Skeletal muscle tissue (tissue), 4 donors: ENCODE data around the gene F2RL3. TPM values are rescaled to one million over a fixed set of nuclear protein-coding genes. Genes with fewer than 3 reads are reported as not detected.
"Not testable (repeated sequence)": the region's sequence is repeated elsewhere in the genome, so short reads cannot be mapped to it uniquely, and the experiment has no call there.

ENCODE experiments used
- H3K27ac ChIP-seq: one replicate; pipeline ENCODE4 v1.7.0; 2013; ENCODE audit warnings: mild to moderate bottlenecking, low read depth, low read length, inconsistent platforms
- H3K27me3 ChIP-seq, 3 donors: one replicate each; pipeline ENCODE4 v1.7.0; 2013; ENCODE audit warnings: low read length in 3 of 3; ENCODE audit not compliant: control insufficient read depth in 3 of 3, insufficient read depth in 3 of 3
- H3K36me3 ChIP-seq, 3 donors: one replicate each; pipeline ENCODE4 v1.7.0; 2013; ENCODE audit warnings: low read length in 3 of 3; ENCODE audit not compliant: control insufficient read depth in 3 of 3, insufficient read depth in 3 of 3
- H3K4me1 ChIP-seq, 3 donors: one replicate each; pipeline ENCODE4 v1.7.0; 2013; ENCODE audit warnings: low read length in 3 of 3, mild to moderate bottlenecking in 3 of 3; ENCODE audit not compliant: control insufficient read depth in 3 of 3, insufficient read depth in 3 of 3
- H3K4me3 ChIP-seq, 3 donors: one replicate each; pipeline ENCODE4 v1.7.0; 2013; ENCODE audit warnings: low read length in 3 of 3
- H3K9ac ChIP-seq, 3 donors: one replicate each; pipeline ENCODE4 v1.7.0; 2013; ENCODE audit warnings: low read length in 3 of 3, mild to moderate bottlenecking in 3 of 3, moderate library complexity in 2 of 3, low read depth in 1 of 3
- H3K9me3 ChIP-seq, 3 donors: one replicate each; pipeline ENCODE4 v1.7.0; 2013; ENCODE audit warnings: low read length in 3 of 3; ENCODE audit not compliant: control insufficient read depth in 3 of 3
- total RNA-seq: library from RNA; depleted of rRNA; stranded (reverse); fragments of >200 nt; gene quantifications from one replicate; pipeline ENCODE4 v1.2.3, GENCODE V29; 2014
- donor health status: Osteomylitis.

F2RL3 gene
- total RNA-seq, 1 donor from 2014 or later = 0.52 TPM

DNA sequence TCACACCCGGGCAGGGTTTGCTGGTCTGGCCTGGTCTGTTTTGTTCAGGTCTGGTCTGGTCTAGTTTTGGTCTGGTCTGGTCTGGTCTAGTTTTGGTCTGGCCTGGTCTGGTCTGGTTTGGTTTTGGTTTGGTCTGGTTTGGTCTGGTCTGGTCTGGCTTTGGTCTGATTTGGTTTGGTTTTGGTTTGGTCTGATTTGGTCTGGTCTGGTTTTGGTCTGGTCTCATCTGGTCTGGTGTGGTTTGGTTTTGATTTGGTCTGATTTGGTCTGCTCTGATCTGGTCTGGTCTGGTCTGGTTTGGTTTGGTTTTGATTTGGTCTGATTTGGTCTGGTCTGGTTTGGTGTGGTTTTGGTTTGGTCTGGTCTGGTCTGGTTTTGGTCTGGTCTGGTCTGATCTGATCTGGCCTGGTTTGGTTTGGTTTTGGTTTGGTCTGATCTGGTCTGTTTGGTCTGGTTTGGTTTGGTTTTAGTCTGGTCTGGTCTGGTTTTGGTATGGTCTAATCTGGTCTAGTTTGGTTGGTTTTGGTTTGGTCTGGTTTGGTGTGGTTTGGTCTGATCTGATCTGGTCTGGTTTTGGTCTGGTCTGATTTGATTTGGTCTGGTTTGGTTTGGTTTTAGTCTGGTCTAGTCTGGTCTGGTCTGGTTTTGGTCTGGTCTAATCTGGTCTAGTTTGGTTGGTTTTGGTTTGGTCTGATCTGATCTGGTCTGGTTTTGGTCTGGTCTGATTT, 14.4 kb upstream of the F2RL3 start:
- Histone ChIP-seq H3K36me3 (peaks cover 51 to 62% (median 53%) of the 10 kb centered on the region in 3 donors), H3K27ac (no peak overlapping the region), H3K9me3 (no peaks in the 10 kb centered on the region), H3K27me3 (no peaks in the 10 kb centered on the region), H3K9ac (no peak overlapping the region), H3K4me3 (no peak overlapping the region), H3K4me1 (peaks cover 0 to 16% (median 3%) of the 10 kb centered on the region in 3 donors)

DNA sequence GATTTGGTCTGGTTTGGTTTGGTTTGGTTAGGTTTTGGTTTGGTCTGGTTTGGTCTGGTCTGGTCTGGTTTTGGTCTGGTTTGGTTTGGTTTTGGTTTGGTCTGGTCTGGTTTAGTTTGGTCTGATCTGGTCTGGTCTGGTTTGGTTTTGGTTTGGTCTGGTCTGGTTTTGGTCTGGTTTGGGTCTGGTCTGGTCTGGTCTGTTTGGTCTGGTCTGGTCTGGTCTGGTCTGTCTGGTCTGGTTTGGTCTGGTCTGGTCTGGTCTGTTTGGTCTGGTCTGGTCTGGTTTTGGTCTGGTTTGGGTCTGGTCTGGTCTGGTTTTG, 13.9 kb upstream of the F2RL3 start:
- H3K4me3 ChIP-seq, H3K27me3 ChIP-seq, H3K9me3 ChIP-seq, H3K9ac ChIP-seq, H3K27ac ChIP-seq: not testable (repeated sequence)
- Histone ChIP-seq H3K36me3 (peaks cover 50 to 62% (median 50%) of the 10 kb centered on the region in 3 donors), H3K4me1 (peaks cover 0 to 17% (median 3%) of the 10 kb centered on the region in 3 donors)

- peaks cover 0 to 19% (median 3%) of the 10 kb centered on the region in 3 donors for H3K4me1 ChIP-seq
Measured at GRCh38 chr19:16875584-16876555, 12.9 kb upstream of the F2RL3 start.

DNA sequence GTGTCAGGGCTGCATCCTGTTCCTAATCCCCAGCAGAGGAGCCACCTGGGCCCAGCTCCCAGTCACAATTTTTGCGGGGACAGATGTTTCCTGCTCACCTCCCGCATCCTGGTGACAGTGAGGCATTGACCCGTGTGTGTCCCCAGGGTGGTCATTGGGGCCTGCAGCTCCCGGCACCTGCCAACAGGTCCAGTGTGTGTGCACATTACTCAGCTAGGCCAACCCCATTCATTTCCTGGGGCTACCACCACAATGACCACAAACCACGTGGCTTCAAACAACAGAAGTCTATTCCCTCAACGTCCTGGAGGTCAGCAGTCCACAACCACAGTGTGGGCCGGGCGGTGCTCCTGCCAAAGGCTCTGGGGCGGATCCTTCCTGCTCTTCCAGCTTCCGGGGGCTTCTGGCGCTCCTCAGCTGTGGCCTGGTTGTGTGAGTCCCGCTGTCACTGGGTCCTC, 11.9 kb upstream of the F2RL3 start:
- H3K27ac ChIP-seq = no peak overlapping the region
- no peak overlapping the region for H3K9ac ChIP-seq
- peaks cover 0 to 19% (median 3%) of the 10 kb centered on the region in 3 donors for H3K4me1 ChIP-seq
- H3K4me3 ChIP-seq = no peak overlapping the region
- peaks cover 41 to 53% (median 44%) of the 10 kb centered on the region in 3 donors for H3K36me3 ChIP-seq
- H3K27me3 ChIP-seq = no peaks in the 10 kb centered on the region
- H3K9me3 ChIP-seq = no peaks in the 10 kb centered on the region

More at GRCh38 chr19:16875584-16876555, 12.9 kb upstream of the F2RL3 start:
- Histone ChIP-seq H3K4me3 (no peak overlapping the region), H3K9me3 (no peaks in the 10 kb centered on the region), H3K9ac (no peak overlapping the region), H3K27me3 (no peaks in the 10 kb centered on the region), H3K36me3 (peaks cover 49 to 63% (median 55%) of the 10 kb centered on the region in 3 donors), H3K27ac (no peak overlapping the region)

GRCh38 chr19:16877581-16877980, 11.2 kb upstream of the F2RL3 start:
- Histone ChIP-seq H3K27me3 (no peaks in the 10 kb centered on the region), H3K9me3 (peaks cover 0 to 3% (median 0%) of the 10 kb centered on the region in 3 donors), H3K4me1 (peaks cover 0 to 19% (median 3%) of the 10 kb centered on the region in 3 donors), H3K36me3 (peaks cover 38 to 52% (median 41%) of the 10 kb centered on the region in 3 donors), H3K4me3 (no peak overlapping the region), H3K27ac (no peak overlapping the region), H3K9ac (no peak overlapping the region)

GRCh38 chr19:16878181-16878965, 10.4 kb upstream of the F2RL3 start:
- H3K4me1 ChIP-seq = peaks cover 0 to 16% (median 3%) of the 10 kb centered on the region in 3 donors
- no peaks in the 10 kb centered on the region for H3K27me3 ChIP-seq
- H3K4me3 ChIP-seq = no peak overlapping the region
- no peak overlapping the region for H3K9ac ChIP-seq
- H3K9me3 ChIP-seq = peaks cover 0 to 3% (median 0%) of the 10 kb centered on the region in 3 donors
- peaks cover 31 to 45% (median 34%) of the 10 kb centered on the region in 3 donors for H3K36me3 ChIP-seq
- no peak overlapping the region for H3K27ac ChIP-seq

- Histone ChIP-seq H3K9ac (no peak overlapping the region), H3K36me3 (peaks cover 29 to 40% (median 34%) of the 10 kb centered on the region in 3 donors), H3K27ac (no peak overlapping the region)
Measured at GRCh38 chr19:16880884-16881554, 7.8 kb upstream of the F2RL3 start.

DNA sequence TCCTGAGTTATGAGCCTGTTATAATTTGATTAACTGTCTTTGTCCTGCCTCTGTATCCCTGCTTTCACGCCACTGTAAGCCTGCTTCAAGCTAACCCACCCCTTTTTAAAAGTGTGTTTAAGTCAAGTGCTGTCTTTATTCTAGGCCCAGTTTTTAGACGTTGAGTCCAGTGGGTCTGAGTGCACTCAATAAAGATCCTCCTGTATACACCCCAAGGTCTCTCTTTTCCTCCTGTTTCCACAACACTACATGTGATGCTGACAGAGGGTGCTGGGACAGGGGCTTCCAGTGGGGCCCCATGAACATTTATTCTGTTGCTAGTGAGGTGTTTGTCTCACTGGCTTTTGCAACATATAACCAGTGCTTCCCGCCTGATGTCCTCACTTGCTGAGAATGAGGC, 6.7 kb upstream of the F2RL3 start:
- H3K4me3 ChIP-seq = no peak overlapping the region
- H3K9me3 ChIP-seq = peaks cover 0 to 3% (median 0%) of the 10 kb centered on the region in 3 donors
- H3K9ac ChIP-seq = no peak overlapping the region
- H3K27me3 ChIP-seq = peaks cover 0 to under 1% (median 0%) of the 10 kb centered on the region in 3 donors
- H3K36me3 ChIP-seq = peaks cover 22 to 28% (median 24%) of the 10 kb centered on the region in 3 donors
- no peak overlapping the region for H3K27ac ChIP-seq
- H3K4me1 ChIP-seq = peaks cover 0 to 7% (median 3%) of the 10 kb centered on the region in 3 donors

More at GRCh38 chr19:16880884-16881554, 7.8 kb upstream of the F2RL3 start:
- Histone ChIP-seq H3K27me3 (no peaks in the 10 kb centered on the region), H3K9me3 (peaks cover 0 to 3% (median 0%) of the 10 kb centered on the region in 3 donors), H3K4me3 (no peak overlapping the region), H3K4me1 (peaks cover 0 to 12% (median 3%) of the 10 kb centered on the region in 3 donors)

GRCh38 chr19:16883522-16883921, 5.3 kb upstream of the F2RL3 start:
- H3K4me1 ChIP-seq = peaks cover 0 to 7% (median 1%) of the 10 kb centered on the region in 3 donors
- H3K4me3 ChIP-seq = no peak overlapping the region
- H3K9ac ChIP-seq = no peak overlapping the region
- H3K27me3 ChIP-seq = peaks cover 0 to 11% (median 0%) of the 10 kb centered on the region in 3 donors
- peaks cover 0 to 3% (median 0%) of the 10 kb centered on the region in 3 donors for H3K9me3 ChIP-seq
- H3K27ac ChIP-seq = no peak overlapping the region
- peaks cover 10 to 15% (median 11%) of the 10 kb centered on the region in 3 donors for H3K36me3 ChIP-seq
